Measurements from ENCODE around the gene MAGI2.

MAGI2 gene

DNA sequence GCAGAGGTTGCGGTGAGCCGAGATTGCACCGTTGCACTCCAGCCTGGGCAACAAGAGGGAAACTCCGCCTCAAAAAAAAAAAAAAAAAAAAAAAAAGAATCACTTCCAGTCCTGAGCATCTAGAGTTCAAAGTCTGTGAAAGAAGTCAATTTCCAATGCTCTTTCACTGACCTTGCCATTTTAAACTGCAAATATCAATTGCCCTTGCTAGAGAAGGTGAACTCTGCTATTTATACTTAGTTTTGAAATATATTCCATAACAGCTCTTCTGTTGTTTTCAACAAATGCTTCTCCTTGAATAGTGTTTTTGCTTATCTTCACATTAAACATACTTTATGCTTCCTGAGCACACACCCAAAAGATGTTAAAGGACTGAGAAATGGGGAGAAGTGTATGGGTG is 1323.6 kb downstream of the MAGI2 start:
- Histone ChIP-seq H3K4me1 (ENCODE audit: control insufficient read depth, low read length) (no peaks in the 10 kb centered on the region), H3K36me3 (ENCODE audit: control insufficient read depth, low read length) (no peaks in the 10 kb centered on the region), H3K27ac (ENCODE audit: low read depth, low read length) (no peak overlapping the region), H3K79me2 (ENCODE audit: control insufficient read depth, low read length) (no peaks in the 10 kb centered on the region), H4K20me1 (ENCODE audit: control insufficient read depth, insufficient read depth, low read depth, low read length) (no peaks in the 10 kb centered on the region), H3K27me3 (ENCODE audit: control insufficient read depth, low read length) (0 out of 2 replicates have a peak, but pooled peaks cover 3% of the 10 kb centered on the region), H3K4me3 (ENCODE audit: low read length) (no peak overlapping the region), H3K4me2 (ENCODE audit: low read length) (no peak overlapping the region), H3F3A (ENCODE audit: control insufficient read depth, insufficient read depth) (no peaks in the 10 kb centered on the region), H3K9me2 (replicated peaks; ENCODE audit: control insufficient read depth, low read length) (no peaks in the 10 kb centered on the region), H3K9me3 (ENCODE audit: control insufficient read depth, insufficient read depth, low read length) (no peaks in the 10 kb centered on the region)
- no peak for TF ChIP-seq EZH2phosphoT487 (IDR thresholded peaks at IDR 0.05; ENCODE audit: borderline replicate concordance, low read length)
- TF ChIP-seq, protein P1, sequence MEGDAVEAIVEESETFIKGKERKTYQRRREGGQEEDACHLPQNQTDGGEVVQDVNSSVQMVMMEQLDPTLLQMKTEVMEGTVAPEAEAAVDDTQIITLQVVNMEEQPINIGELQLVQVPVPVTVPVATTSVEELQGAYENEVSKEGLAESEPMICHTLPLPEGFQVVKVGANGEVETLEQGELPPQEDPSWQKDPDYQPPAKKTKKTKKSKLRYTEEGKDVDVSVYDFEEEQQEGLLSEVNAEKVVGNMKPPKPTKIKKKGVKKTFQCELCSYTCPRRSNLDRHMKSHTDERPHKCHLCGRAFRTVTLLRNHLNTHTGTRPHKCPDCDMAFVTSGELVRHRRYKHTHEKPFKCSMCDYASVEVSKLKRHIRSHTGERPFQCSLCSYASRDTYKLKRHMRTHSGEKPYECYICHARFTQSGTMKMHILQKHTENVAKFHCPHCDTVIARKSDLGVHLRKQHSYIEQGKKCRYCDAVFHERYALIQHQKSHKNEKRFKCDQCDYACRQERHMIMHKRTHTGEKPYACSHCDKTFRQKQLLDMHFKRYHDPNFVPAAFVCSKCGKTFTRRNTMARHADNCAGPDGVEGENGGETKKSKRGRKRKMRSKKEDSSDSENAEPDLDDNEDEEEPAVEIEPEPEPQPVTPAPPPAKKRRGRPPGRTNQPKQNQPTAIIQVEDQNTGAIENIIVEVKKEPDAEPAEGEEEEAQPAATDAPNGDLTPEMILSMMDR (IDR thresholded peaks at IDR 0.05; ENCODE audit: low read depth, low read length, poor library complexity, severe bottlenecking): no peak

DNA sequence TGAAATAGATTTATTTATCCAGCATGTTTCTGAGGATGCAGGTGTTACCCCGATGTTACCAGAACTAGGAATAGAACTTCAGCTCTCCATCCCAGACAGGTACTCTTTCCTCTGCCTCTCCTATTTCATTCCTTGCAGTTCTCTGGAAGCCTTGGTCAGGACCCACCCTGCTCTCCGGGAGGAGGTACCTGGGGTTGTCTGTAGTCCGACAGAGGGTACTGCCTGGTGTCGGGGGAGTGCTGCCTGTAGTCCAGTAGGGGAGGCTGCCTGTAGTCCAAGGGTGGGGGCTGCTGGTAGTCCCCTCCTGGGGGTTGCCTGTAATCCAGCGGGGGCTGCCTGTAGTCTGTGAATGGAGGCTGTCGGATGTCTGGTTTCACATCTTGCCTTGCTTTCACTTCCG is 1326.5 kb downstream of the MAGI2 start:
- H3K79me2 ChIP-seq (ENCODE audit: control insufficient read depth, low read length): no peaks in the 10 kb centered on the region
- H3K36me3 ChIP-seq (ENCODE audit: control insufficient read depth, low read length): no peaks in the 10 kb centered on the region
- TF ChIP-seq, protein P1 (IDR thresholded peaks at IDR 0.05; ENCODE audit: low read depth, low read length, poor library complexity, severe bottlenecking): no peak
- no peak for TF ChIP-seq EZH2phosphoT487 (IDR thresholded peaks at IDR 0.05; ENCODE audit: borderline replicate concordance, low read length)
- H3K4me2 ChIP-seq (ENCODE audit: low read length): no peak overlapping the region
- no peaks in the 10 kb centered on the region for H4K20me1 ChIP-seq (ENCODE audit: control insufficient read depth, insufficient read depth, low read depth, low read length)
- no peak overlapping the region for H3K27ac ChIP-seq (ENCODE audit: low read depth, low read length)
- no peaks in the 10 kb centered on the region for H3F3A ChIP-seq (ENCODE audit: control insufficient read depth, insufficient read depth)
- no peaks in the 10 kb centered on the region for H3K9me2 ChIP-seq (replicated peaks; ENCODE audit: control insufficient read depth, low read length)
- no peak overlapping the region for H3K4me3 ChIP-seq (ENCODE audit: low read length)
- 0 out of 2 replicates have a peak, but pooled peaks cover 3% of the 10 kb centered on the region for H3K27me3 ChIP-seq (ENCODE audit: control insufficient read depth, low read length)
- no peaks in the 10 kb centered on the region for H3K4me1 ChIP-seq (ENCODE audit: control insufficient read depth, low read length)
- no peaks in the 10 kb centered on the region for H3K9me3 ChIP-seq (ENCODE audit: control insufficient read depth, insufficient read depth, low read length)

DNA sequence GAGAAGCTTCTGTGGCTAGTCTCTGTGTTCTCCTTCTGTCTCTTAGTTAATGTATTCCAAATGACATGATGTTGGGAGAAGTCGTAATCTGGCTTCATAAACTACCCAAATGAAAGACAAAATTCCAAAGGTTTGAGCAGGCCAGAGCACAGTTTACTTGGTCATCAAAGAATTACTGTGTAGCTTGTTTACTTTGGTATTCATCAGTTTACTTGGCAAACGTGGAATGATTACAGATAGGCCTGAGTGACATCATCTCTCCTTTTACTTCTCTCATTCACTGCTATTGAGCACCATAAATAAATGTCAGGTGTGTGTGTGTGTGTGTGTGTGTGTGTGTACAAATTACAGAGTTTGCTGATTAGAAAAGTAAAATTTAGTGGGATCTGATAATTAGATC is 1327.6 kb downstream of the MAGI2 start:
- Histone ChIP-seq H3K36me3 (ENCODE audit: control insufficient read depth, low read length) (no peaks in the 10 kb centered on the region), H3K4me1 (ENCODE audit: control insufficient read depth, low read length) (no peaks in the 10 kb centered on the region), H3F3A (ENCODE audit: control insufficient read depth, insufficient read depth) (no peaks in the 10 kb centered on the region), H3K27me3 (ENCODE audit: control insufficient read depth, low read length) (0 out of 2 replicates have a peak, but pooled peaks cover 3% of the 10 kb centered on the region), H3K4me3 (ENCODE audit: low read length) (no peak overlapping the region), H4K20me1 (ENCODE audit: control insufficient read depth, insufficient read depth, low read depth, low read length) (no peaks in the 10 kb centered on the region), H3K9me2 (replicated peaks; ENCODE audit: control insufficient read depth, low read length) (no peaks in the 10 kb centered on the region), H3K27ac (ENCODE audit: low read depth, low read length) (no peak overlapping the region), H3K79me2 (ENCODE audit: control insufficient read depth, low read length) (no peaks in the 10 kb centered on the region), H3K9me3 (ENCODE audit: control insufficient read depth, insufficient read depth, low read length) (no peaks in the 10 kb centered on the region), H3K4me2 (ENCODE audit: low read length) (no peak overlapping the region)
- TF ChIP-seq EZH2phosphoT487 (IDR thresholded peaks at IDR 0.05; ENCODE audit: borderline replicate concordance, low read length): no peak
- TF ChIP-seq, protein P1 (IDR thresholded peaks at IDR 0.05; ENCODE audit: low read depth, low read length, poor library complexity, severe bottlenecking): no peak
